ENCODE results near the gene SS18L1. TPM values are rescaled to one million over a fixed set of nuclear protein-coding genes. Genes with fewer than 3 reads are reported as not detected.

Gene SS18L1
- total RNA-seq, 2 experiments from 2014 or later: 17.0 to 17.7 TPM

DNA sequence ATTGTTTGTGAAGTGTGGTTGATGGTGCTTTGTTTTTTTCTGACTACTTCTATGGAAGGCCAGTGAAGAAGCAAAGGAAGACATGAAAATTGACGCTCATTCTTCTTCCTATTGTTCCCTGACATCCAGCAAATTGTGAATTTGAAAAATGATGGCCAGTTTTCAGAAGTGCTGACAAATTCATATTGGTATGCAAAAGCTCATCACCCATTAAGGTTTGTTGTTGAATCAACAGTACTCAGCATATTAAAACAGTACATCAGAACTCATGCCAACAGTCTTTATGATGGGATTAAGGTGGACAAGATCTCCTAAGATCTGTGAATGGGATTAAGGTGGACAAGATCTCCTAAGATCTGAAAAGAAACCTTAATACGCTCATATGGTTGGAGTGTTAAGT lies 38.2 kb downstream of the SS18L1 start:
- H3K4me1 ChIP-seq (ENCODE audit: insufficient read depth, low read length, poor library complexity, severe bottlenecking): peaks cover 18% of the 10 kb centered on the region
- no peaks in the 10 kb centered on the region for H3K36me3 ChIP-seq (ENCODE audit: insufficient read depth, low read length)
- DNase-seq (ENCODE audit: low spot score): no peak
- H3K9me2 ChIP-seq (ENCODE audit: insufficient read depth, low read length): no peaks in the 10 kb centered on the region
- peaks cover 32% of the 10 kb centered on the region for H3K79me2 ChIP-seq (ENCODE audit: insufficient read depth, low read depth, low read length)
- peak overlapping the region; percentile 62; the same call in 1 of the 2 replicates for H2AFZ ChIP-seq (ENCODE audit: low read length)
- peak overlapping the region; percentile 93 for H3K4me2 ChIP-seq (ENCODE audit: low read length)
- peak overlapping the region; percentile 83 for H3K27ac ChIP-seq (ENCODE audit: low read depth, low read length, poor library complexity, severe bottlenecking)
- ChIA-PET CTCF (ENCODE audit: unreplicated experiment) (no interaction called here), POLR2A (no interaction called here)
- no peaks in the 10 kb centered on the region for H3K9me3 ChIP-seq (ENCODE audit: low read length)
- TF ChIP-seq, protein P1, sequence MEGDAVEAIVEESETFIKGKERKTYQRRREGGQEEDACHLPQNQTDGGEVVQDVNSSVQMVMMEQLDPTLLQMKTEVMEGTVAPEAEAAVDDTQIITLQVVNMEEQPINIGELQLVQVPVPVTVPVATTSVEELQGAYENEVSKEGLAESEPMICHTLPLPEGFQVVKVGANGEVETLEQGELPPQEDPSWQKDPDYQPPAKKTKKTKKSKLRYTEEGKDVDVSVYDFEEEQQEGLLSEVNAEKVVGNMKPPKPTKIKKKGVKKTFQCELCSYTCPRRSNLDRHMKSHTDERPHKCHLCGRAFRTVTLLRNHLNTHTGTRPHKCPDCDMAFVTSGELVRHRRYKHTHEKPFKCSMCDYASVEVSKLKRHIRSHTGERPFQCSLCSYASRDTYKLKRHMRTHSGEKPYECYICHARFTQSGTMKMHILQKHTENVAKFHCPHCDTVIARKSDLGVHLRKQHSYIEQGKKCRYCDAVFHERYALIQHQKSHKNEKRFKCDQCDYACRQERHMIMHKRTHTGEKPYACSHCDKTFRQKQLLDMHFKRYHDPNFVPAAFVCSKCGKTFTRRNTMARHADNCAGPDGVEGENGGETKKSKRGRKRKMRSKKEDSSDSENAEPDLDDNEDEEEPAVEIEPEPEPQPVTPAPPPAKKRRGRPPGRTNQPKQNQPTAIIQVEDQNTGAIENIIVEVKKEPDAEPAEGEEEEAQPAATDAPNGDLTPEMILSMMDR (conservative IDR thresholded peaks at IDR 0.05; ENCODE audit: low read length): no peak
- no peak for TF ChIP-seq EZH2phosphoT487 (IDR thresholded peaks at IDR 0.05; ENCODE audit: borderline replicate concordance, low read depth, low read length)
- intact Hi-C loops (cut with micrococcal nuclease; ENCODE audit: unreplicated experiment): loop anchor here (1.0 kb wide), 1 partner anchor 39 kb away; the partner anchor contains the start of genes PSMA7 and SS18L1
- peak overlapping the region; percentile 91 for H3K4me3 ChIP-seq (ENCODE audit: low read depth, low read length, poor library complexity, severe bottlenecking)
- TSS peak; percentile 91 for BruUV-seq (replicated peaks)
- H4K20me1 ChIP-seq (ENCODE audit: insufficient read depth, low read length): no peaks in the 10 kb centered on the region

DNA sequence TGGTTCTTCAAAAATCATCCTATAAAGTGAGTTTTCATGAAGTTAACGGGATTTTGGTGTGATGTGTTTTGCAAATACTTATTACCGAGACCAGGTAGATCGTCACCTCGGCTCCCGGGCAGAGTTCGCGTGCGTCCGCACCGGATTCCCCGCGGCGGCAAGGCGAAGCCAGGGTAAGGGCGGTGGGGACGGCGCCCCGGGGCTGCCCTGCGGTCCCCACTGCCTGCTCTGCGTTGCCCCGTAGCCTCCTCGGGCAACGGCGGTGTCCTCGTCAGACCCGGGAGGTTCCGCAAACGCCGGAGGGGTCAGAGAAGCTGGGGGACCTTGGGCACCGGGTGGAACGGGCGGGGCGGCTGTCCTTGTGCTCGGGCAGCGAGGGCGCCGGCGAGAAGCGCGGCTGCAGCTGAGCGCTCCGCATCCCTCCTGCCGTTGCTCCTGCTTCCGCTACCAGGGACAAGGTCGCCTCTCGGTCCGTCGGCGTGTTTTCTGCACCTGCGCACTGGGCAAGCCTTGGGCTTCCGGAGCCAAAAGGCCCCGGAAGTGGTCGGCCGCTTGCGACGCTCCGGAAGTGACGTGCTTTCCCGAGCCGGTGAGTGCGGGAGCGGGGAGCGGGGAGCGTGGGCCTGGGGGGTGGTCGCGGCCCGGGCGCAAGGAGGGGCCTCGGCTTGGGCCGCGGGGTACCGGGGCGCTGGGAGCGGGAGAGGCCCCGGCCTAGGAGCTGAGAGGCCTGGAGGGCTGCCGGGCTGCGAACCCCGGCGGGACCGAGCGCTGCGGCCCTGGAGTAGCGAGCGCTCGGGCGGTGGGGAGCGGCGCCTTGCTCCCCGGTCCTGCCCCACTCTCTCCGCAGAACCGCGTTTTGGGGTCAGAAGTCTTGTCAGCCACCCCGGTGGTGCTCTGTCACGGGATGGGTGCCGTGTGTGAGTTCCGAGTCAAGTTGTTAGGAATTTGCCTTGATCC lies 39.2 kb downstream of the SS18L1 start, which contains the start of gene MTG2:
TSS of gene MTG2 (plus strand) at position 560 of the 957 bp plus-strand sequence. CDS start 10,393 bp downstream, outside the sequence.
- Histone ChIP-seq H4K20me1 (ENCODE audit: insufficient read depth, low read length) (no peaks in the 10 kb centered on the region), H3K4me3 (ENCODE audit: low read depth, low read length, poor library complexity, severe bottlenecking) (peak within 1 kb of the TSS; percentile 91), H3K27ac (ENCODE audit: low read depth, low read length, poor library complexity, severe bottlenecking) (peak within 1 kb of the TSS; percentile 83), H3K4me1 (ENCODE audit: insufficient read depth, low read length, poor library complexity, severe bottlenecking) (peaks cover 18% of the 10 kb centered on the region), H3K36me3 (ENCODE audit: insufficient read depth, low read length) (no peaks in the 10 kb centered on the region), H3K4me2 (ENCODE audit: low read length) (peak within 1 kb of the TSS; percentile 100), H3K79me2 (ENCODE audit: insufficient read depth, low read depth, low read length) (peaks cover 42% of the 10 kb centered on the region), H2AFZ (ENCODE audit: low read length) (peak within 1 kb of the TSS; percentile 62; the same call in 1 of the 2 replicates), H3K9me2 (ENCODE audit: insufficient read depth, low read length) (no peaks in the 10 kb centered on the region), H3K9me3 (ENCODE audit: low read length) (no peaks in the 10 kb centered on the region)
- intact Hi-C loops (cut with micrococcal nuclease; ENCODE audit: unreplicated experiment): loop anchor here (1.0 kb wide), 1 partner anchor 39 kb away; the partner anchor contains the start of genes PSMA7 and SS18L1
- ChIA-PET POLR2A (no interaction called here), CTCF (ENCODE audit: unreplicated experiment) (interaction anchor here (0.6 kb wide), 1 partner anchor 179 kb away, joined by 3 read pairs; no protein-coding TSS in a partner anchor)
- TSS peak; percentile 74 for BruUV-seq (replicated peaks)
- DNase-seq (ENCODE audit: low spot score): peak; percentile 98
- TF ChIP-seq, protein P1 (conservative IDR thresholded peaks at IDR 0.05; ENCODE audit: low read length): no peak; the same call in 1 of the 2 replicates
- no peak for TF ChIP-seq EZH2phosphoT487 (IDR thresholded peaks at IDR 0.05; ENCODE audit: borderline replicate concordance, low read depth, low read length)

All from OCI-LY7 (cell line).